ENCODE results near the gene TMEM154.
A peak's percentile ranks its signal among the peaks of the same experiment; 100 is the strongest.

- TF ChIP-seq USF2 (IDR thresholded peaks at IDR 0.05; ENCODE audit: borderline replicate concordance, low read depth, low read length) (no peak), CHD2 (IDR thresholded peaks at IDR 0.05; ENCODE audit: low read length, partially characterized antibody) (no peak), POLR2AphosphoS5 (IDR thresholded peaks at IDR 0.05; ENCODE audit: low read depth, low read length) (no peak), RFX5 (IDR thresholded peaks at IDR 0.05; ENCODE audit: low read length) (no peak), MAX (IDR thresholded peaks at IDR 0.05; ENCODE audit: low read depth) (0 out of 2 replicates have a peak, but pooled peaks have one; percentile 36), SIN3A (IDR thresholded peaks at IDR 0.05; ENCODE audit: borderline replicate concordance, low read depth, low read length) (no peak)
- TF ChIP-seq, protein P1, sequence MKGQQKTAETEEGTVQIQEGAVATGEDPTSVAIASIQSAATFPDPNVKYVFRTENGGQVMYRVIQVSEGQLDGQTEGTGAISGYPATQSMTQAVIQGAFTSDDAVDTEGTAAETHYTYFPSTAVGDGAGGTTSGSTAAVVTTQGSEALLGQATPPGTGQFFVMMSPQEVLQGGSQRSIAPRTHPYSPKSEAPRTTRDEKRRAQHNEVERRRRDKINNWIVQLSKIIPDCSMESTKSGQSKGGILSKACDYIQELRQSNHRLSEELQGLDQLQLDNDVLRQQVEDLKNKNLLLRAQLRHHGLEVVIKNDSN (IDR thresholded peaks at IDR 0.05; ENCODE audit: borderline replicate concordance, low read depth) = no peak
- TF ChIP-seq, protein P2, sequence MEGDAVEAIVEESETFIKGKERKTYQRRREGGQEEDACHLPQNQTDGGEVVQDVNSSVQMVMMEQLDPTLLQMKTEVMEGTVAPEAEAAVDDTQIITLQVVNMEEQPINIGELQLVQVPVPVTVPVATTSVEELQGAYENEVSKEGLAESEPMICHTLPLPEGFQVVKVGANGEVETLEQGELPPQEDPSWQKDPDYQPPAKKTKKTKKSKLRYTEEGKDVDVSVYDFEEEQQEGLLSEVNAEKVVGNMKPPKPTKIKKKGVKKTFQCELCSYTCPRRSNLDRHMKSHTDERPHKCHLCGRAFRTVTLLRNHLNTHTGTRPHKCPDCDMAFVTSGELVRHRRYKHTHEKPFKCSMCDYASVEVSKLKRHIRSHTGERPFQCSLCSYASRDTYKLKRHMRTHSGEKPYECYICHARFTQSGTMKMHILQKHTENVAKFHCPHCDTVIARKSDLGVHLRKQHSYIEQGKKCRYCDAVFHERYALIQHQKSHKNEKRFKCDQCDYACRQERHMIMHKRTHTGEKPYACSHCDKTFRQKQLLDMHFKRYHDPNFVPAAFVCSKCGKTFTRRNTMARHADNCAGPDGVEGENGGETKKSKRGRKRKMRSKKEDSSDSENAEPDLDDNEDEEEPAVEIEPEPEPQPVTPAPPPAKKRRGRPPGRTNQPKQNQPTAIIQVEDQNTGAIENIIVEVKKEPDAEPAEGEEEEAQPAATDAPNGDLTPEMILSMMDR (IDR thresholded peaks at IDR 0.05) = no peak
- TF ChIP-seq, protein P3, sequence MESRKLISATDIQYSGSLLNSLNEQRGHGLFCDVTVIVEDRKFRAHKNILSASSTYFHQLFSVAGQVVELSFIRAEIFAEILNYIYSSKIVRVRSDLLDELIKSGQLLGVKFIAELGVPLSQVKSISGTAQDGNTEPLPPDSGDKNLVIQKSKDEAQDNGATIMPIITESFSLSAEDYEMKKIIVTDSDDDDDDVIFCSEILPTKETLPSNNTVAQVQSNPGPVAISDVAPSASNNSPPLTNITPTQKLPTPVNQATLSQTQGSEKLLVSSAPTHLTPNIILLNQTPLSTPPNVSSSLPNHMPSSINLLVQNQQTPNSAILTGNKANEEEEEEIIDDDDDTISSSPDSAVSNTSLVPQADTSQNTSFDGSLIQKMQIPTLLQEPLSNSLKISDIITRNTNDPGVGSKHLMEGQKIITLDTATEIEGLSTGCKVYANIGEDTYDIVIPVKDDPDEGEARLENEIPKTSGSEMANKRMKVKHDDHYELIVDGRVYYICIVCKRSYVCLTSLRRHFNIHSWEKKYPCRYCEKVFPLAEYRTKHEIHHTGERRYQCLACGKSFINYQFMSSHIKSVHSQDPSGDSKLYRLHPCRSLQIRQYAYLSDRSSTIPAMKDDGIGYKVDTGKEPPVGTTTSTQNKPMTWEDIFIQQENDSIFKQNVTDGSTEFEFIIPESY (IDR thresholded peaks at IDR 0.05; ENCODE audit: borderline replicate concordance, low read depth) = no peak
Measured at GRCh38 chr4:152680988-152681603, 1.3 kb upstream of the TMEM154 start.
